ENCODE data around the gene AFAP1L1.

DNA sequence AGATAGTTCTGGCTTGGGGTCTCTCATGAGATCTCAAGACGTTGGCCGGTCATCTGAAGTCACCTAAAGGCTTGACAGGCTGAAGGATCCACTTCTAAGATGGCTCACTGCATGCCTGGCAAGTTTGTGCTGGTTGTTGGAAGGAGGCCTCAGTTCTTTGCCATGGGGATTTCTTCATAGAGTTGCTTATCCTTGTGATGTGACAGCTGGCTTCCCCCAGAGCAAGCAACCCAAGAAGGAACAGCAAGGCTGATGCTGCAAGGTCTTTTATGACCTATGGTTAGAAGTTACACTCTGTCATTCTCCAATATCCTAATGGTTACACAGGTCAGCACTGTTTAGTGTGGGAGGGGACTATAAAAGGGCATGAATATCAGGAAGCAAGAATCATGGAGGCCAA is 53.0 kb downstream of the AFAP1L1 start:
- TF ChIP-seq, protein P1, sequence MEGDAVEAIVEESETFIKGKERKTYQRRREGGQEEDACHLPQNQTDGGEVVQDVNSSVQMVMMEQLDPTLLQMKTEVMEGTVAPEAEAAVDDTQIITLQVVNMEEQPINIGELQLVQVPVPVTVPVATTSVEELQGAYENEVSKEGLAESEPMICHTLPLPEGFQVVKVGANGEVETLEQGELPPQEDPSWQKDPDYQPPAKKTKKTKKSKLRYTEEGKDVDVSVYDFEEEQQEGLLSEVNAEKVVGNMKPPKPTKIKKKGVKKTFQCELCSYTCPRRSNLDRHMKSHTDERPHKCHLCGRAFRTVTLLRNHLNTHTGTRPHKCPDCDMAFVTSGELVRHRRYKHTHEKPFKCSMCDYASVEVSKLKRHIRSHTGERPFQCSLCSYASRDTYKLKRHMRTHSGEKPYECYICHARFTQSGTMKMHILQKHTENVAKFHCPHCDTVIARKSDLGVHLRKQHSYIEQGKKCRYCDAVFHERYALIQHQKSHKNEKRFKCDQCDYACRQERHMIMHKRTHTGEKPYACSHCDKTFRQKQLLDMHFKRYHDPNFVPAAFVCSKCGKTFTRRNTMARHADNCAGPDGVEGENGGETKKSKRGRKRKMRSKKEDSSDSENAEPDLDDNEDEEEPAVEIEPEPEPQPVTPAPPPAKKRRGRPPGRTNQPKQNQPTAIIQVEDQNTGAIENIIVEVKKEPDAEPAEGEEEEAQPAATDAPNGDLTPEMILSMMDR (conservative IDR thresholded peaks at IDR 0.05 in 1 of 2, IDR thresholded peaks at IDR 0.05 in 1 of 2; ENCODE audit: extremely low read depth in 1 of 2, insufficient read depth in 1 of 2, low read depth in 1 of 2, low read length in 2 of 2): no peak
- no peak for TF ChIP-seq EZH2 (IDR thresholded peaks at IDR 0.05; ENCODE audit: borderline replicate concordance, low read length)

Data from mammary epithelial cell (primary cell).